HG03039 (cell line): ENCODE measurements around the gene CTIF.

Experiments used
- ATAC-seq: cut with Tn5 transposase; IDR thresholded peaks from one replicate; pipeline ENCODE4 v1.9.1; 2021; ENCODE audit warnings: mild to moderate bottlenecking, moderate library complexity; ENCODE audit not compliant: unreplicated experiment

CTIF gene

DNA sequence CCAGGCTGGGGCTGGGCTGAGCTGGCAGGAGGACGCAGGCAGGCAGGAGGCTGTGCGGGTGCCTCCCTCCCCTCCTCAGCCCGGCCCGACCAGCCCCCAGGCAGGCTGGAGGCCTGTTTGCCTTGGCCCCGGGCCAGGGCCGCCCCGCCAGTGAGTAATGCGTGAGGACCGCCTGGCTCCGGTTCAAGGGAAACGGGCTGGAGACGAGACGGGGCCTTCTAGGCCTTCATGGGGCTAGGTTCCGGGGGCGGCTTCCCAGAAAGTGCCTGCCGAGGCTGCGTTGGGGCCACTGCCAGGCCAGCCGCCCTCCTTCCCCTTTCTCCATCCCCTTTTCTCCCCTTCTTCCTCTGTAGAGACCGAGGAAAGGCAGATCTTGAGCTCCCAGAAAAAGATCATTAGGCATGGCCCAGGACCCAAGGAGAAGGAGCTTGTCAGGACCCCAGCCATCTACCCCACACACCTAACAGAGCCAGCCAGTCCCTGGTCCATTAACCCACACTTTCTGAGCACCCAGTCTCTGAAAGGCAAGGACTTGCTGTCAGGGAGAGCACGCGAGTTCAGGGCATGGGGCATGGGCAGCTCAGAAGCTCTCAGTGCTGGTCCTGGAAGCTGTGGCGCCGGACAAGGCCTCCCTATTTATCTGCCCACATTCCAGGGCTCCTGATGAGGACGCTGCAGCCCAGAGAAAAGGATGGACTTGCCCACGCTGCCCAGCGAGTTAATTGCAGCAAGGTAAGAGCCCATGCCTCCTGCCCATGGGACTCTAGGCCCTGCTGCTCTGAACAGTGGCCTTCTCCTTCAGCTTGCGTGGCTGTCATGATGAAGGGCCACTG is 363.4 kb downstream of the CTIF start:
- ATAC-seq = no peak

- no peak for ATAC-seq
These were observed 364.2 kb downstream of the CTIF start for GRCh38 chr18:48902856-48903601.

GRCh38 chr18:48904091-48904490 is 365.3 kb downstream of the CTIF start:
- ATAC-seq = no peak

DNA sequence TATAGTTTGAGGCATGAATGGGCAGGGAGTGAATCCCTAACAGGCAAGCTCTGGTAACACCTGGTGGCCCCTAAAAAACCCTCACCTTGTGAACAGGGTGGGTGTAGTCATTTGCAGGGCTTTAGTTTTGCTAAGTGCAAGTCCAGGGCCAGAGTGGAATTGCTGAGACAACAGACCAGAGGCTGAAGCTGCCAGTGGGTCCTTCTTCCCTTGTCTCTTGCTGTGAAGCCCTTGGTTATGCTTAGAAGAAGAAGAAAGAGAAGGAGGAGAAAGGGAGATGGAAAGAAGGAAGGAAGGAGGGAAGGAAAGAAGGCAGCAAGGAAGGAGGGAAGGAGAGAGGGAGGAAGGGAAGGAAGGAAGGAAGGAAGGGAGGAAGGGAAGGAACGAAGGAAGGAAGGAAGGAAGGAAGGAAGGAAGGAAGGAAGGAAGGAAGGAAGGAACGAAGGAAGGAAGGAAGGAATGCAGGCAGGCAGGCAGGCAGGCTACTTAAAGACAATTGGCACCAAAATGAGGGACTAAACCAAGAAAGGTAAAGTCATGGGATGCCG is 366.1 kb downstream of the CTIF start:
- no peak for ATAC-seq

DNA sequence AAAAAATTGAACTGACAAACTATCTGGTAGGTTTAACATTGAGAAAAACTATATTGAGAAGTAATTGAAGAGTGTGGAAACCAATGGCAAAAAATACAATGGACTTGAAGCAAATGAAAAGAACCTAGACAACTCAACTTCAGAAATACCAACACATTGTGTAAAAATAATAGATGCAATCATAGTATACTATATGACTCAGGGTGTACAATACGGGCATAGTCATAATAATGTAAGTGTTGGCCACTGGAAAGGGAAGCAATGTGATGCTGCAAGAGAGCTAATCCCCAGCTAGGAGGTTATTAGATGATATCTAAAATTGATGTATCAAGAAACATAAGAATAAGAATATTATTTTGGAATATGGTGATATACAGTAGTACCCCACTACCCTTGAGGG is 366.7 kb downstream of the CTIF start:
- ATAC-seq = no peak

GRCh38 chr18:48908916-48909315 is 370.1 kb downstream of the CTIF start:
- no peak for ATAC-seq

GRCh38 chr18:48909721-48910120 is 370.9 kb downstream of the CTIF start:
- no peak for ATAC-seq

DNA sequence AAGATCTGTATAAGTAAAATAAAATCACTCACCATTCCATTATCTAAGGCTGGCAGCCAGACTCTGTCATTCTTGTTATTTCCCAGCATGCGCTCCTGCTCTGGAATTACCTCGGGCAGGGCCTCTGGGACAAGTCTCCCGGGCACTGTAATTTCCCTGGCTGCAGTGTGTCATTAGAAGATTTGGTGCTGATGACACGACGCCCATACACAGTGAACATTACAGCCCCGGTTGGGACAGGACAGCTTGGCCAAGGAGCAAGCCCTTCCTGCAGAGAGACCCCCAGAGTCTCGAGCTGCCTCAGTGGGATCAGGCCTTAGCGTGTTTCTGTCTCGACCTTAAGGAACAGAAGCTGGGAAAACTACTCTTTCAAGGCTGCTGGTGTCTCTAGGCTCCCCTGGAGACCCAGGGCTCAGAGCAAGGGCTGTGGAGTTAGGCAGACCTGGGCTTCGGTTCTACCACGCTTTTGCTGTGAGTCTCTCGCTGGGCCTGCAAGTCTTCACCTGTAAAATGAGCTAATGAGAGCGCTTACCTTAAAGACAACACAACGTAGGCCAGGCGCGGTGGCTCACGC is 372.2 kb downstream of the CTIF start:
- ATAC-seq = no peak
